Astrocyte (in vitro differentiated cells and primary cell): ENCODE results near the gene FLRT2.

Source experiments
- EZH2 ChIP-seq: IDR thresholded peaks from 2 replicates; pipeline ENCODE4 v1.6.1; 2012; ENCODE audit warnings: mild to moderate bottlenecking, low read length, inconsistent platforms; ENCODE audit not compliant: insufficient read depth
- TF ChIP-seq, protein P1 (sequence below): IDR thresholded peaks from 2 replicates; pipeline ENCODE4 v1.5.1; 2011; ENCODE audit warnings: low read depth, mild to moderate bottlenecking, inconsistent platforms, low read length, moderate library complexity; ENCODE audit not compliant: insufficient read depth

DNA sequence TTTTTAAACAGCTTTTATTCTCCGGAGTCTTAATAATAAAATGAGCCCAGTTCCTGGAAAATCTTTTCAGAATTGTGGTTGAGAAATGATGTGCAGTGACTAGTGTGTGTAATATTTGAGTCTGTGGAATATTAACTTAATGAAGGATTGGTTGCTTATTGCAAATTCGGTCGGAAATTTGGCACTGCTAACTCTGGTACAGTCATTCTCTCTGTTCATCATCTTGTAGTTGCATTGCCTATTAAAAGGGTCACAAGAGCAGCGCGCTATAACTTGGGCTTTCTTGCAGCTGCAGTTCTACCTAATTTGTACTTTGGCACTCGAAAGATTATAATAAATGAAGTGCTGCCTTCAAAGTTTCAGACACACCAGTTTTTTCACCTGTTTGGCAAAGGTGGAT, 146.0 kb downstream of the FLRT2 start:
- TF ChIP-seq, protein P1, sequence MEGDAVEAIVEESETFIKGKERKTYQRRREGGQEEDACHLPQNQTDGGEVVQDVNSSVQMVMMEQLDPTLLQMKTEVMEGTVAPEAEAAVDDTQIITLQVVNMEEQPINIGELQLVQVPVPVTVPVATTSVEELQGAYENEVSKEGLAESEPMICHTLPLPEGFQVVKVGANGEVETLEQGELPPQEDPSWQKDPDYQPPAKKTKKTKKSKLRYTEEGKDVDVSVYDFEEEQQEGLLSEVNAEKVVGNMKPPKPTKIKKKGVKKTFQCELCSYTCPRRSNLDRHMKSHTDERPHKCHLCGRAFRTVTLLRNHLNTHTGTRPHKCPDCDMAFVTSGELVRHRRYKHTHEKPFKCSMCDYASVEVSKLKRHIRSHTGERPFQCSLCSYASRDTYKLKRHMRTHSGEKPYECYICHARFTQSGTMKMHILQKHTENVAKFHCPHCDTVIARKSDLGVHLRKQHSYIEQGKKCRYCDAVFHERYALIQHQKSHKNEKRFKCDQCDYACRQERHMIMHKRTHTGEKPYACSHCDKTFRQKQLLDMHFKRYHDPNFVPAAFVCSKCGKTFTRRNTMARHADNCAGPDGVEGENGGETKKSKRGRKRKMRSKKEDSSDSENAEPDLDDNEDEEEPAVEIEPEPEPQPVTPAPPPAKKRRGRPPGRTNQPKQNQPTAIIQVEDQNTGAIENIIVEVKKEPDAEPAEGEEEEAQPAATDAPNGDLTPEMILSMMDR = no peak
- no peak for TF ChIP-seq EZH2
